K562 (cell line): ENCODE results near the gene CDCP2. TPM values are rescaled to one million over a fixed set of nuclear protein-coding genes. Genes with fewer than 3 reads are reported as not detected.

ENCODE experiments used
- ATAC-seq: fragments of 200-7000 bp; cut with Tn5 transposase; 3 replicates; pipeline ENCODE4 v1.9.1; 2020; ENCODE audit warnings: moderate library complexity
- BruUV-seq: library from RNA; stranded (reverse); fragments of 400-500 nt; replicated peaks from 2 replicates; lab custom pipeline; 2021; lab: Mats Ljungman, UMichigan
- CTCF ChIA-PET: fragments of 300-600 bp; formaldehyde crosslinking; extraction: SDS; loops from one replicate; lab custom pipeline; 2021; ENCODE audit warnings: low intra/inter-chr PET ratio; lab: Yijun Ruan, JAX
- POLR2A ChIA-PET: fragments of 300-600, 350-650 bp; sonication (Branson Sonifier 250); formaldehyde crosslinking; extraction: SDS; loops from one replicate; lab custom pipeline; 2021; ENCODE audit warnings: antibody characterized with exemption, inconsistent platforms; lab: Yijun Ruan, JAX
- DNase-seq, 4 experiments: peaks; one replicate each; pipeline versions ENCODE4 v3.0.0 to v3.0.0-alpha.2; 2011 to 2018; ENCODE audit warnings: low spot score in 3 of 4, mixed read lengths in 3 of 4; ENCODE audit errors: extremely low read depth in 1 of 4
- FAIRE-seq: peaks from 2 replicates; lab custom pipeline; 2011; peaks lifted over from hg19 to GRCh38; lab: Jason Lieb, UNC
- H2AFZ ChIP-seq: 2 replicates; pipeline ENCODE4 v1.6.0; 2011; ENCODE audit warnings: low read depth, low read length, control low read depth, inconsistent platforms
- H3K27ac ChIP-seq: fragments of 200-600 bp; 3 replicates; pipeline ENCODE4 v1.8.0; 2011; ENCODE audit warnings: low read depth, mild to moderate bottlenecking, control low read depth, inconsistent platforms, low read length, moderate library complexity, mixed read lengths; ENCODE audit errors: extremely low read depth
- H3K27me3 ChIP-seq, 2 experiments: fragments of 300-600 bp in 1 of 2; 2 replicates in 1 of 2; 3 replicates in 1 of 2; pipeline versions ENCODE4 v1.6.0 to v1.8.0; 2011; ENCODE audit warnings: inconsistent platforms in 2 of 2, low read length in 2 of 2, mild to moderate bottlenecking in 1 of 2, mixed read lengths in 1 of 2, moderate library complexity in 1 of 2; ENCODE audit not compliant: control insufficient read depth in 2 of 2, insufficient read depth in 2 of 2
- H3K36me3 ChIP-seq: fragments of 300-600 bp; 3 replicates; pipeline ENCODE4 v1.8.0; 2011; ENCODE audit warnings: mild to moderate bottlenecking, low read length, inconsistent platforms; ENCODE audit not compliant: control insufficient read depth, insufficient read depth
- H3K4me1 ChIP-seq, 2 experiments: fragments of 200-600 bp in 1 of 2; replicated peaks in 1 of 2; 2 replicates in 1 of 2; 3 replicates in 1 of 2; pipeline versions ENCODE4 v1.5.1 to v1.8.0; 2011; ENCODE audit warnings: inconsistent platforms in 2 of 2, low read length in 2 of 2, mild to moderate bottlenecking in 1 of 2, mixed read lengths in 1 of 2, moderate library complexity in 1 of 2; ENCODE audit not compliant: control insufficient read depth in 2 of 2, insufficient read depth in 2 of 2
- H3K4me2 ChIP-seq: 2 replicates; pipeline ENCODE4 v1.6.1; 2011; ENCODE audit warnings: low read length, control low read depth, inconsistent platforms, mixed read lengths; ENCODE audit not compliant: insufficient read depth
- H3K4me3 ChIP-seq: fragments of 200-600 bp; sonication (generic), shearing (Covaris generic); 2 replicates; pipeline ENCODE4 v1.5.1; 2016; ENCODE audit warnings: control low read depth, inconsistent platforms
- H3K79me2 ChIP-seq: fragments of 200-600 bp; 3 replicates; pipeline ENCODE4 v1.8.0; 2011; ENCODE audit warnings: low read length, inconsistent platforms; ENCODE audit not compliant: control insufficient read depth, insufficient read depth
- H3K9ac ChIP-seq, 2 experiments: 2 replicates each; pipeline versions ENCODE4 v1.6.0 to v1.6.1; 2011; ENCODE audit warnings: low read depth in 2 of 2, low read length in 2 of 2, control low read depth in 1 of 2, inconsistent platforms in 1 of 2, mild to moderate bottlenecking in 1 of 2, mixed read lengths in 1 of 2; ENCODE audit not compliant: insufficient read depth in 1 of 2
- H3K9me1 ChIP-seq: one replicate; pipeline ENCODE4 v1.6.0; 2011; ENCODE audit warnings: inconsistent platforms, mild to moderate bottlenecking, low read length, moderate library complexity; ENCODE audit not compliant: control insufficient read depth, insufficient read depth
- H3K9me3 ChIP-seq: replicated peaks from 2 replicates; pipeline ENCODE4 v1.5.1; 2011; ENCODE audit warnings: low read depth, low read length, inconsistent platforms; ENCODE audit not compliant: control insufficient read depth, insufficient read depth
- H4K20me1 ChIP-seq: replicated peaks from 2 replicates; pipeline ENCODE4 v1.6.1; 2011; ENCODE audit warnings: low read length, inconsistent platforms, mixed read lengths; ENCODE audit not compliant: control insufficient read depth, insufficient read depth
- CUX1 ChIP-seq: fragments of 200-800 bp; sonication (Bioruptor generic); IDR thresholded peaks from 2 replicates; pipeline ENCODE4 v1.6.1; 2016; ENCODE audit warnings: missing genetic modification characterization, missing compliant biosample characterization
- EP300 ChIP-seq: IDR thresholded peaks from 2 replicates; pipeline ENCODE4 v1.6.1; 2012; ENCODE audit warnings: low read length, improper control_type of control experiment
- KLF16 ChIP-seq: IDR thresholded peaks from 2 replicates; pipeline ENCODE4 v1.6.1; 2016; ENCODE audit warnings: antibody characterized with exemption
- OTX1 ChIP-seq: fragments of 450-650 bp; formaldehyde crosslinking; IDR thresholded peaks from 2 replicates; pipeline ENCODE4 v1.4.0; 2022; ENCODE audit warnings: mild to moderate bottlenecking
- PBX2 ChIP-seq, 2 experiments: IDR thresholded peaks in 1 of 2; conservative IDR thresholded peaks in 1 of 2; 2 replicates each; pipeline ENCODE4 v1.6.1; 2016; ENCODE audit warnings: low read depth in 2 of 2, mild to moderate bottlenecking in 1 of 2, missing compliant biosample characterization in 1 of 2, missing genetic modification characterization in 1 of 2, moderate library complexity in 1 of 2
- ZNF174 ChIP-seq: fragments of 250-450 bp; sonication (Bioruptor Pico); IDR thresholded peaks from 2 replicates; pipeline ENCODE4 v1.4.0; 2020; ENCODE audit warnings: mild to moderate bottlenecking
- ZNF24 ChIP-seq: fragments of 450-650 bp; IDR thresholded peaks from 2 replicates; pipeline ENCODE4 v1.6.1; 2016
- WGBS: fragments of 100-300 bp; shearing (Covaris generic); methylation state at CpG from one replicate; pipeline ENCODE4 v1.1.6; 2016; ENCODE audit warnings: low coverage, mixed read lengths; ENCODE audit not compliant: insufficient coverage; ENCODE audit errors: missing lambda C conversion rate; 5-methylcytosine and 5-hydroxymethylcytosine counted together
- in situ Hi-C: fragments of 300-500 bp; cut with MboI; formaldehyde crosslinking; loops from 4 replicates; pipeline ENCODE4 v1.15.0; 2018; ENCODE audit warnings: inconsistent platforms, mixed read lengths
- intact Hi-C: fragments of 100-400 bp; cut with micrococcal nuclease; formaldehyde crosslinking; loops from 2 replicates; pipeline ENCODE4 v1.14.2; 2022
- polyA plus RNA-seq, 8 experiments: library from polyadenylated mRNA; depleted of rRNA in 4 of 8; stranded (reverse) in 5 of 8; unstranded in 3 of 8; fragments of >200 nt; fragmentation: Nextera tagmentation in 2 of 8; fragmentation: Illumina TruSeq in 1 of 8; extraction: Ambion mirVana in 2 of 8; extraction: Trizol in 1 of 8; gene quantifications; 2 replicates each; pipeline versions ENCODE4 v1.2.1 to v1.2.3, GENCODE V29; 2011 to 2014; ENCODE audit warnings: inconsistent platforms in 1 of 8, missing spikeins in 1 of 8
- total RNA-seq, 7 experiments: library from RNA; depleted of rRNA in 6 of 7; stranded (reverse); fragments of >200 nt in 6 of 7; fragmentation: Illumina TruSeq in 2 of 7; extraction: Trizol in 2 of 7; gene quantifications; 2 replicates each; pipeline versions ENCODE4 v1.2.1 to v1.2.3, GENCODE V29; 2011 to 2021; ENCODE audit warnings: low replicate concordance in 1 of 7

Gene CDCP2
- total and polyA plus RNA-seq, 9 of the 15 experiments (the other 6 are each of a cell fraction or from before 2014, with no cell fraction given): not detected

- TF ChIP-seq PBX2 (CRISPR knock-in tag; IDR thresholded peaks at IDR 0.05; ENCODE audit: low read depth): no peak
- TF ChIP-seq PBX2 (tag; conservative IDR thresholded peaks at IDR 0.05; ENCODE audit: low read depth): no peak
- no peak for TF ChIP-seq ZNF174
Observed at GRCh38 chr1:54107131-54107530, 45.7 kb downstream of the CDCP2 start (continued).

- Histone ChIP-seq H2AFZ (no peak overlapping the region), H3K27me3 (no peaks in the 10 kb centered on the region), H3K9me1 (no peaks in the 10 kb centered on the region), H3K4me3 (no peak overlapping the region), H3K36me3 (no peaks in the 10 kb centered on the region), H3K4me1 (peaks cover 5 to 6% of the 10 kb centered on the region in 2 experiments; a peak in 3 of 5 replicates), H4K20me1 (no peaks in the 10 kb centered on the region), H3K27ac (no peak overlapping the region), H3K9me3 (no peaks in the 10 kb centered on the region), H3K4me2 (no peak overlapping the region), H3K79me2 (no peaks in the 10 kb centered on the region), H3K9ac (no peak overlapping the region)
- no TSS peak for BruUV-seq
- in situ Hi-C loops: no loop called here
- DNase-seq: no peak
- CTCF ChIA-PET: no interaction called here
- no peak for FAIRE-seq
- 20% methylated on average over 6 of the region's 6 CpGs for WGBS
- no peak for ATAC-seq
- POLR2A ChIA-PET: no interaction called here
- intact Hi-C loops: no loop called here
- TF ChIP-seq CUX1 (CRISPR knock-in tag) (no peak), ZNF24 (0 out of 2 replicates have a peak, but pooled peaks have one; percentile 20), KLF16 (no peak), OTX1 (CRISPR knock-in tag) (no peak), EP300 (no peak)
Observed at GRCh38 chr1:54105736-54106269, 47.0 kb downstream of the CDCP2 start.
